Activated naive CD8-positive, alpha-beta T cell treated with anti-CD3 and anti-CD28 coated beads, Interleukin-2, amount 10 ng/mL, durations not matched to agents 7 days and 5 days (primary cell): ENCODE measurements around the gene NFYA. TPM values are rescaled to one million over a fixed set of nuclear protein-coding genes. Genes with fewer than 3 reads are reported as not detected.
A peak's percentile ranks its signal among the peaks of the same experiment; 100 is the strongest.

ENCODE experiments used
- ATAC-seq: fragments of 150-1000 bp; cut with Tn5 transposase; one replicate; pipeline ENCODE4 v1.10.0; 2021; ENCODE audit warnings: low read depth, moderate library complexity
- POLR2A ChIA-PET: fragments of 350-600 bp; sonication (Branson Sonifier 250); formaldehyde crosslinking; loops from one replicate; lab custom pipeline; 2021; ENCODE audit warnings: antibody characterized with exemption; lab: Charles Lee
- DNase-seq: peaks from one replicate; pipeline ENCODE4 v3.0.0; 2021
- H3K27ac Mint-ChIP-seq: one replicate; pipeline ENCODE4 v1.8.0; 2022; ENCODE audit warnings: mild to moderate bottlenecking, mixed read lengths
- H3K27me3 Mint-ChIP-seq: one replicate; pipeline ENCODE4 v1.8.0; 2022; ENCODE audit warnings: mild to moderate bottlenecking, moderate library complexity, mixed read lengths
- H3K36me3 Mint-ChIP-seq: one replicate; pipeline ENCODE4 v1.8.0; 2021; ENCODE audit warnings: mild to moderate bottlenecking, mixed read lengths
- H3K4me1 Mint-ChIP-seq: one replicate; pipeline ENCODE4 v1.8.0; 2021; ENCODE audit warnings: mixed read lengths
- H3K4me3 Mint-ChIP-seq: one replicate; pipeline ENCODE4 v1.8.0; 2022; ENCODE audit warnings: mild to moderate bottlenecking, moderate library complexity, mixed read lengths
- H3K9me3 Mint-ChIP-seq: one replicate; pipeline ENCODE4 v1.8.0; 2021; ENCODE audit warnings: mixed read lengths
- total RNA-seq, 2 experiments: library from RNA; stranded (reverse); gene quantifications; one replicate each; pipeline ENCODE4 v1.2.3, GENCODE V29; 2021

Gene NFYA
- total RNA-seq, 2 experiments from 2014 or later, result 44.4 to 47.7 TPM

DNA sequence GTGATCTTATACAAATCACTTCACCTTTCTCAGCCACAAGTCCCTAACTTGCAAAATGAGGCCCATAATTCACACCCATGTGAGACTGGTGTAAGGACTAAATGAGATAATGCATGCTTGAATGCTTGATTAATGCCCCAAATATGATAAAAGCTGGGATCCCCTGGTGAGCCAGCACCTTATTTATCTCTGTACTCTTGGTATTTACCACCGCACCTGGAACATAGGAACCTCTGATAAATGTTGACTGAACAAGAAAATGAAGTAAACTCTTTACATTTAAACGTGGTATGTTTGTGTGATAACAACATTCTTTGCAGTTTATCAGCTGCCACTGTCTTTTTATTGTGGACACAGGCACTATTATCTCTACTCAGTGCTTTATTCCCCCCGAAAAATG lies 22.2 kb upstream of the NFYA start:
- Mint-ChIP-seq H3K4me1 (peaks cover 16% of the 10 kb centered on the region), H3K27me3 (no peaks in the 10 kb centered on the region), H3K9me3 (no peaks in the 10 kb centered on the region), H3K4me3 (no peak overlapping the region), H3K27ac (peak overlapping the region; percentile 31), H3K36me3 (peaks cover 9% of the 10 kb centered on the region)
- no peak for DNase-seq
- POLR2A ChIA-PET, result no interaction called here
- no peak for ATAC-seq

- DNase-seq (no peak), ATAC-seq (peak; percentile 82)
- Mint-ChIP-seq H3K9me3 (no peaks in the 10 kb centered on the region), H3K27ac (peak overlapping the region; percentile 84), H3K4me1 (peaks cover 16% of the 10 kb centered on the region), H3K27me3 (no peaks in the 10 kb centered on the region), H3K36me3 (peaks cover 9% of the 10 kb centered on the region), H3K4me3 (peak overlapping the region; percentile 6)
- POLR2A ChIA-PET, result interaction anchor here (0.6 to 1.2 kb wide), 2 partner anchors 21 to 23 kb away, joined by 3 read pairs; partner anchors contain the start of gene NFYA
These were observed 20.9 kb upstream of the NFYA start for GRCh38 chr6:41051873-41052272.

GRCh38 chr6:41053041-41053440 lies 19.7 kb upstream of the NFYA start, which contains the start of gene APOBEC2:
Gene APOBEC2, plus strand, starts transcription at chr6:41053202. Its CDS starts 146 bp downstream, at chr6:41053348.
- Mint-ChIP-seq H3K9me3 (no peaks in the 10 kb centered on the region), H3K27me3 (no peaks in the 10 kb centered on the region), H3K36me3 (peaks cover 11% of the 10 kb centered on the region), H3K27ac (peak within 1 kb of the TSS; percentile 84), H3K4me3 (peak within 1 kb of the TSS; percentile 6), H3K4me1 (peaks cover 16% of the 10 kb centered on the region)
- DNase-seq, result no peak
- POLR2A ChIA-PET, result interaction anchor here (1.2 to 1.5 kb wide), 2 partner anchors 22 to 25 kb away, joined by 3 to 5 read pairs; no protein-coding TSS in a partner anchor
- no peak for ATAC-seq

DNA sequence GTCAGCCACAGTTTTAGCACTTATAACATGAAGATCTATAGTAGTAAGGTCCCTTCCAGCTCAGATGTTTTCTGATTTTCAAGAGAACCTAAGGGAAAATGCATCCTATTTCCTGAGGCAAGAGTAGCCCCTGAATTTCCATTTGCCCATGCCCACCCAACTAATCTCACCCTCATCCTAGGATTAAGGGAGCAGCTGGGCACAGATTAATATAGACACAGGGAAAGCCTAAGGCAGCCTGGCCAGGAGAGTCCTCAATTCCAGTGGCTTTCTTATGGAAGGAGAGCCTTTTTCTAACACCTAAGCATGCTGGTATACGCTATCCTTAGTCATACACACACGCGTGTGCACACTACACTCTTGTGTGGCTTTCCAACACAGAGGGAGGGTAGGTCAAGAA lies 18.3 kb upstream of the NFYA start:
- no peak overlapping the region for H3K4me3 Mint-ChIP-seq
- ATAC-seq (no peak), DNase-seq (no peak)
- peaks cover 17% of the 10 kb centered on the region for H3K4me1 Mint-ChIP-seq
- peaks cover 11% of the 10 kb centered on the region for H3K36me3 Mint-ChIP-seq
- POLR2A ChIA-PET, result interaction anchor here (1.1 to 1.5 kb wide), 2 partner anchors 26 to 128 kb away, joined by 3 to 5 read pairs; no protein-coding TSS in a partner anchor
- H3K27me3 Mint-ChIP-seq, result no peaks in the 10 kb centered on the region
- H3K9me3 Mint-ChIP-seq, result no peaks in the 10 kb centered on the region
- no peak overlapping the region for H3K27ac Mint-ChIP-seq

GRCh38 chr6:41055149-41055548 lies 17.6 kb upstream of the NFYA start:
- POLR2A ChIA-PET, result interaction anchor here (0.6 to 0.8 kb wide), 2 partner anchors 16 to 28 kb away, joined by 3 read pairs; no protein-coding TSS in a partner anchor
- ATAC-seq (no peak), DNase-seq (no peak)
- H3K36me3 Mint-ChIP-seq, result peaks cover 14% of the 10 kb centered on the region
- no peaks in the 10 kb centered on the region for H3K27me3 Mint-ChIP-seq
- peaks cover 19% of the 10 kb centered on the region for H3K4me1 Mint-ChIP-seq
- H3K27ac Mint-ChIP-seq, result no peak overlapping the region
- H3K4me3 Mint-ChIP-seq, result no peak overlapping the region
- H3K9me3 Mint-ChIP-seq, result no peaks in the 10 kb centered on the region

DNA sequence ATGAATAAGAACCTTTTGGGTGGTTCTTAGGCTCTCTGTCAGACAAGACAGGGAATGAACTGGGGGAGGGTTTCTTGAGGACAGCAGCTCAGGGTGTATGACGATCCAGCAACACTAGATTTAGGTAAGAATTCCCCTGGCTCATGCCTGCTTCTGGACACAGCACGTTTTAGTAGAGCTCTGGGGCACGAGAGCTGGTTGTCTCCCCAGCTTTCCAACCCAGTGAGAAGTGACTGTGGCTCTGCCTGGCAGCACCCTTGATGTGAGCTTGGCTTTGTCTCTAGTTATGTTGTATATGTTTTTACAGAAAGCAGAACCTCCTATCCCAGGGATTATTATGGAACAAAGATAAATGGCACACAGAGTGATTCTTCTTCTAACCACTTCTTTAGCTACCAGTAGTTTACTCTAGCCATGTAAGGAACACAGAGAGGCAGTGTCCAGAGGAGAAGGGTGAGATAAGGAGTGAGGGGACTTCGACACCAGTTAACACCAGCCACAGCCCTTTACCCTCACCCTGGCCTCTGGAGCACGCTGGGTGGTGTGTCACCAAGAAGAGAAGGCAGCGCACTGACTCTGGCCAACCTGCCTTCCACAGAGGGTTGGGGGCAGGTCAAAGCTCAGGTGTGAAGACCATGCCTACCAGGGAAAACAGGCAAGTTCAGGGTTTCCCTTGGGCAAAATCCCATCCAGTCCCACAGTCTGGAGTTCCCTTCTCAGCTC lies 15.8 kb upstream of the NFYA start:
- Mint-ChIP-seq H3K4me3 (no peak overlapping the region), H3K27ac (no peak overlapping the region), H3K4me1 (peaks cover 12% of the 10 kb centered on the region), H3K27me3 (no peaks in the 10 kb centered on the region), H3K36me3 (peaks cover 13% of the 10 kb centered on the region), H3K9me3 (no peaks in the 10 kb centered on the region)
- ATAC-seq (no peak), DNase-seq (no peak)
- POLR2A ChIA-PET, result no interaction called here

- Mint-ChIP-seq H3K27me3 (no peaks in the 10 kb centered on the region), H3K4me1 (peaks cover 6% of the 10 kb centered on the region), H3K4me3 (no peak overlapping the region), H3K36me3 (peaks cover 13% of the 10 kb centered on the region), H3K9me3 (no peaks in the 10 kb centered on the region), H3K27ac (no peak overlapping the region)
- no peak for DNase-seq
- no peak for ATAC-seq
- POLR2A ChIA-PET, result no interaction called here
These were observed 14.0 kb upstream of the NFYA start for GRCh38 chr6:41058783-41059181.

DNA sequence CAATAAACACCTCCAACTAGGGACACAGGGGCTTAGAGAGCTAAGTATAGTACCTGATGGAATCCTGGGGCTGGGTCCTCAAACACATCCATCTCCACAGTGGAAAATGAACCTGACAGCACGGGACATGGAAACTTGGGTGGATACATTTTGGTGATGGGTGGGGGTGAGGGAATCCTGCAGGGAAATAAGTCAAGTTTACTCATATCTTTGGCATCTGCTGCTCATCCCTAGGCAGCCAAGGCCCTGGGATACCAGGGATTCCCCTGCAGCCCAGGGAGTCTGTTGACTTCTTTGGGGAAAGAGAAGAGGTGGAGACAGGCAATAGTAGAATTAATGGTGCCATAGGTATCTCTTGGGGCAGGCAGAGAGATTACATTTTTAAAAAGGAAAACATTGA lies 13.2 kb upstream of the NFYA start:
- peaks cover 7% of the 10 kb centered on the region for H3K4me1 Mint-ChIP-seq
- peaks cover 13% of the 10 kb centered on the region for H3K36me3 Mint-ChIP-seq
- POLR2A ChIA-PET, result interaction anchor here (1.3 kb wide), 1 partner anchor 10 kb away, joined by 3 read pairs; no protein-coding TSS in a partner anchor
- H3K9me3 Mint-ChIP-seq, result no peaks in the 10 kb centered on the region
- no peak overlapping the region for H3K4me3 Mint-ChIP-seq
- ATAC-seq (no peak), DNase-seq (no peak)
- H3K27me3 Mint-ChIP-seq, result no peaks in the 10 kb centered on the region
- H3K27ac Mint-ChIP-seq, result no peak overlapping the region

DNA sequence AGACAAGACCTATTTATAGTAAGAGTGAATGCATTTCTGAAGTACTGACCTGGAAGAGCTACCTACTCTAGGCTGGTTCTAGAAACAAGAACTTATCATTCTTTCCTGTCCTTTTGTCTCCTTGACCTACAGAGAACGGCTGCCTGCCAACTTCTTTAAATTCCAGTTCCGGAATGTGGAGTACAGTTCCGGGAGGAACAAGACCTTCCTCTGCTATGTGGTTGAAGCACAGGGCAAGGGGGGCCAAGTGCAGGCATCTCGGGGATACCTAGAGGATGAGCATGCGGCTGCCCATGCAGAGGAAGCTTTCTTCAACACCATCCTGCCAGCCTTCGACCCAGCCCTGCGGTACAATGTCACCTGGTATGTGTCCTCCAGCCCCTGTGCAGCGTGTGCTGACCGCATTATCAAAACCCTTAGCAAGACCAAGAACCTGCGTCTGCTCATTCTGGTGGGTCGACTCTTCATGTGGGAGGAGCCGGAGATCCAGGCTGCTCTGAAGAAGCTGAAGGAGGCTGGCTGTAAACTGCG lies 11.5 kb upstream of the NFYA start:
- Mint-ChIP-seq H3K9me3 (no peaks in the 10 kb centered on the region), H3K4me1 (peaks cover 8% of the 10 kb centered on the region), H3K36me3 (peaks cover 16% of the 10 kb centered on the region), H3K4me3 (no peak overlapping the region), H3K27me3 (no peaks in the 10 kb centered on the region), H3K27ac (no peak overlapping the region)
- POLR2A ChIA-PET, result interaction anchor here (0.5 kb wide), 1 partner anchor 55 kb away, joined by 6 read pairs; no protein-coding TSS in a partner anchor
- ATAC-seq (no peak), DNase-seq (no peak)

DNA sequence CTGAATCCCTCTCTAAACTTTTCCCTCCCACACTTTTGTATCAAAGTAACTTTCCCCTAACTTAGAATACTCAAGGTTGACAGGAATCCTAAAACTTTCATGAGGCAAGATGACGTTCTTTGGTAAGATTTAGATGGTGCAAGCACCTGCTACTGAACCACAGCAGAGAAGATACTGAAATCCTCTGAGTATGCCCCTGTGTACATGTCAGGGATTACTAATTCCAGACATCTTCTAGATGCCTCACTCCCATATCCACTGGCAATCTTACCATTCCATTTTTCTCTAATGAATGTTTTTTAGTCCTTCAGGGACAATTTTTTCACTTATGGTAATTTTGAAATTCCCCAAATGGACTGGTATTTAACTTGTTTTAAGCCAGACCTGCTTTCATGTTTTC lies 10.7 kb upstream of the NFYA start:
- ATAC-seq, result no peak
- Mint-ChIP-seq H3K4me1 (peaks cover 12% of the 10 kb centered on the region), H3K4me3 (no peak overlapping the region), H3K36me3 (peaks cover 19% of the 10 kb centered on the region), H3K27me3 (no peaks in the 10 kb centered on the region), H3K27ac (no peak overlapping the region), H3K9me3 (no peaks in the 10 kb centered on the region)
- POLR2A ChIA-PET, result interaction anchor here (0.7 kb wide), 1 partner anchor 9 kb away, joined by 3 read pairs; no protein-coding TSS in a partner anchor
- DNase-seq, result no peak

- no peak for DNase-seq
- H3K4me3 Mint-ChIP-seq, result no peak overlapping the region
- ATAC-seq, result no peak
- H3K27ac Mint-ChIP-seq, result no peak overlapping the region
- H3K27me3 Mint-ChIP-seq, result no peaks in the 10 kb centered on the region
- peaks cover 25% of the 10 kb centered on the region for H3K36me3 Mint-ChIP-seq
- POLR2A ChIA-PET, result interaction anchor here (1.0 kb wide), 1 partner anchor 8 kb away, joined by 3 read pairs; no protein-coding TSS in a partner anchor
- H3K9me3 Mint-ChIP-seq, result no peaks in the 10 kb centered on the region
- H3K4me1 Mint-ChIP-seq, result peaks cover 20% of the 10 kb centered on the region
These were observed 8.9 kb upstream of the NFYA start for GRCh38 chr6:41063884-41064285.

GRCh38 chr6:41064841-41065240 lies 7.9 kb upstream of the NFYA start:
- ATAC-seq, result no peak
- H3K27ac Mint-ChIP-seq, result no peak overlapping the region
- POLR2A ChIA-PET, result no interaction called here
- peaks cover 31% of the 10 kb centered on the region for H3K36me3 Mint-ChIP-seq
- H3K27me3 Mint-ChIP-seq, result no peaks in the 10 kb centered on the region
- H3K4me1 Mint-ChIP-seq, result peaks cover 24% of the 10 kb centered on the region
- H3K9me3 Mint-ChIP-seq, result no peaks in the 10 kb centered on the region
- DNase-seq, result no peak
- no peak overlapping the region for H3K4me3 Mint-ChIP-seq

DNA sequence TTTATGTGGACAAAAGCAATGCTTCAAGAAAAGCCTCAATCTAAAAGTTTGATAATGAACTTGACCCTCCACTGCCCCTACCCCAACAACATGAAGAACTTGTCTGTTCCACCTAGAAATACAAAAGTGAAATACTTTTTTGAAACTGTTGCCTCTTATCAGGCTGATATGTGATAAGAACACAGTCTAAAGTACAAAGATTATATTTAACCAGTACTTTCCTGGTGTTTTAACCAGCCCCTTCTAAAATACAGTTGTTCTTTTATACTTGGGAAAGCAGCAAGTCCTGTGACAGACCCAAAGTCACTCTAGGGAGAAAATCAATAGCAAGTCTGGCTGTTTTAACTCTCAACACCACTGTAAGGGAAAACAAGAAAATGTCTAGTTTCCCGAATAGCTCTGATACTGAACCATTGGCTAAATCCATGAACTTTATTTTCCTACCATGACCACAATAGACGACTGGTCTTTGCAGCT lies 7.2 kb upstream of the NFYA start:
- H3K27ac Mint-ChIP-seq, result peak overlapping the region; percentile 24
- H3K36me3 Mint-ChIP-seq, result peaks cover 29% of the 10 kb centered on the region
- POLR2A ChIA-PET, result no interaction called here
- no peaks in the 10 kb centered on the region for H3K9me3 Mint-ChIP-seq
- no peaks in the 10 kb centered on the region for H3K27me3 Mint-ChIP-seq
- no peak for DNase-seq
- peaks cover 27% of the 10 kb centered on the region for H3K4me1 Mint-ChIP-seq
- H3K4me3 Mint-ChIP-seq, result no peak overlapping the region
- ATAC-seq, result no peak
